Pons (tissue), 1 donor: ENCODE results near the gene SEPTIN7.
"Not testable (repeated sequence)": the region's sequence is repeated elsewhere in the genome, so short reads cannot be mapped to it uniquely, and the experiment has no call there.

Source experiments
- DNase-seq: peaks from one replicate; pipeline ENCODE4 v3.0.0-alpha.2; 2016; ENCODE audit warnings: low spot score

The SEPTIN7 gene

GRCh38 chr7:35800718-35801391, at the start of gene SEPTIN7:
TSS of gene SEPTIN7 (plus strand) at chr7:35801057. CDS start at chr7:35801210, 153 bp downstream.
- DNase-seq: peak; percentile 99

DNA sequence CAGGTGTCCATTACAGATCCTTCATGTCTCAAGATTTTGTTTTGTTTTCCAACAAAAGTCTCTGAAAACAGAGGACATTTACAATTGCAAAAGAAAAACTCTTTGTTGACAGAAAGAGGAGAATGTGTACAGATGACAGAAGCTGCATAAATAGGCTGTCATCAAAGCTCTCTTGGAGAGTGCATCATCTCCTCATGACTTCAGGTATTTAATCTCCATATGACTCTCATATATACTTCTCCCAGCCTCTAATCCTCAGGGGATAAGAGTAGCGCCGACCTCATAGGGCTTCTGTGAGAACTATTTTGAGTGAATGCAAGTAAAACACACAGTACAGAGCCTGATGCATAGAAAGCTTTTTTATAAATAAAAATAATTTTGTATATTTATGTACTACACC, 48.1 kb upstream of the SEPTIN7 start:
- DNase-seq: peak; percentile 66

- peak; percentile 96 for DNase-seq
Measured at GRCh38 chr7:35753761-35754603, 46.9 kb upstream of the SEPTIN7 start.

DNA sequence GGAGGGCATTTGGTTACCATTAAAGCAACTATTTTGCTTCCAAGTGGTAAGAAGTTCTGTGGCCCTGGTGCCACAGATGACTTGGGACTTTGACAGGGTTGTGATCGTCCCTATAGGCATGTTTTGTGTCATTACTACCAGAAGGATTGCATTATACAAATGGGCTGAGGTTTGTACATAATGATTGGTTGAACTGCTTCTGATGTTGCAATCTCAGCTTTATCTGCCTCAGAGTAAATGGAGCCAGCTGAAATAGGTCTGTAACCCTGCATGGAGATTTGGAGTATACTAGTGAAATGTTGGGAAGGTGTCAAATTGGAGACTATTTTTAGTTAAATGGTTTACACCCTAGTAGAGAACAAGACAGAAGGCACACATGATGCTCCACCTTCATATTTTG, 46.1 kb upstream of the SEPTIN7 start:
- DNase-seq: no peak

DNA sequence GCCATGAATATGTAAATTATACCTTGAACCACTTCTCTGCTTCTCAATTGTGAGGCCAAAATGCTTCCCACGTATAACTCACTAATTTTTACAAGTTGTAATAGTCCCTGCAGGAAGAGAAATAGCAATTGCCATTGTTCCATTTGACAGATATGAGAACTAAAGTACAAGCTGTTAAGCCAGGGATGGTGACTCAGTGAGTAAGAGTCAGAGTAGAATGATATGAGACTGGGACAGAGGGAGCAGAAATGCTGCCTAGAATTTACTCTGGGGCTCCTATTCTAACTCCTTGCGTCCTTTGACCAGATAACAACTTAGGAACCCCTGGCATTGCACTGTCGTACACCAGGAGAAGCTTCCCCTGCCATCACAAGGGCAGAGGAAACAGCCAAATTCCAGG, 45.1 kb upstream of the SEPTIN7 start:
- no peak for DNase-seq

DNA sequence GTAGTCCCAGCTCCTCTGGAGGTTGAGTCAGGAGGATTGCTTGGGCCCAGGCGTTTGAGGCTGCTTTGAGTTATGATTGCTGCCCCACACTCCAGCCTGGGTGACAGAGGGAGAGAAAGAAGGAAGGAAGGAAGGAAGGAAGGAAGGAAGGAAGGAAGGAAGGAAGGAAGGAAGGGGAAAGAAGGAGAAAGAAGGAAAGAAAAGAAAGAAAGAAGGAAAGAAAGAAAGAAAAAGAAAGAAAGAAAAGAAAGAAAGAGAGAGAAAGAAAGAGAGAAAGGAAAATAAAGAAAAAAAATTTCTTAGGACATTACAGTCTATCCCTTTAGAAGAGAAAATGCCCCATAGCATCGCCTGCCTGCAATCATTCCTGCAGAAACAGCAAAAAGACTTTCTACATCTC, 44.4 kb upstream of the SEPTIN7 start:
- DNase-seq: not testable (repeated sequence)

DNA sequence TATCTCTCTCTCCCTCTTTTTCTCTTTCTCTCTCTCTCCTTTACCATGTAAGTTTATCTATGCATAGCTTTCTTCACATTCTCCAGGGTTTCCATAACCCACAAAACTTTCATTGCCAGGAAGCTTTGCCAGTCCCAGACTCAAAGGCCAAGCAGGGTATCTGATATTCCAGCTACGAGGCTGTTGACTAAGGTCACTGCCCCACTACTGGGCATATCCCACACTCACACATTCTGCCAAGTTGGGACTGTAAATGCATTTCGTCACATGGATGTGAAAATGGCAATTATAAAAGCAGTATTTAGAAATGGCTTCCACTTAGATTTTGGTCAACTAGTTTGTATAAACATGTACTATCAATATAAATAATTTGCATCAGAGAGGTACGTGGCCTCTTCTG, 43.3 kb upstream of the SEPTIN7 start:
- no peak for DNase-seq

GRCh38 chr7:35758421-35758820, 42.4 kb upstream of the SEPTIN7 start:
- DNase-seq: peak; percentile 74

DNA sequence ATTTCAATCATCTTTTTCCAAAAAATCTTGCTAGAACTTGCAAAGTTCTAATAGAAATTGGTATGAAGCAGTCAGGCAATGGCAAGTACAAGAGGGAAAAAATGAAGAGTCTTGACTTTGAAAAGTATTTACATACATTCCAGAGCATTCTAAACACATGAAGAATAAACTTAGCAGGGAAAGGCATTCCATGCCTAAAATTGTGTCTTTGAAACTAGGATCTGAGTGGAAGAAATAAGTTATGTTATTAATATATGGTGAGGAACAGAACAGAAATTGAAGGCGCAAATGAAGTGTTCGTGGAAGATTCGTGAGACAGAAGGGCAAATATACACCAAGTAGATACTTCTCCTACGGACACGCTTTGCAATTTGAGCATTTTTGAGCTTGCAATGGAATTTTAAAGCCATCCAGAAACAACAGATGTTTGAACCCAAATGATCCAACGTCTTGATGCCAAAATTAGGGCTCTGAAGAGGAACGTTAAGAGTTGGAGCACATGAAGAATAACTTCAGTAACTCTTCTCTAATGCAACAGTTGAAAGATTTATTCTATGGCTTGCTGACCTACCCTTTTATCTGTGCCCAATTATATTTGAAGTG, 40.6 kb upstream of the SEPTIN7 start:
- no peak for DNase-seq

- DNase-seq: no peak
Measured at GRCh38 chr7:35761871-35762677, 38.8 kb upstream of the SEPTIN7 start.

DNA sequence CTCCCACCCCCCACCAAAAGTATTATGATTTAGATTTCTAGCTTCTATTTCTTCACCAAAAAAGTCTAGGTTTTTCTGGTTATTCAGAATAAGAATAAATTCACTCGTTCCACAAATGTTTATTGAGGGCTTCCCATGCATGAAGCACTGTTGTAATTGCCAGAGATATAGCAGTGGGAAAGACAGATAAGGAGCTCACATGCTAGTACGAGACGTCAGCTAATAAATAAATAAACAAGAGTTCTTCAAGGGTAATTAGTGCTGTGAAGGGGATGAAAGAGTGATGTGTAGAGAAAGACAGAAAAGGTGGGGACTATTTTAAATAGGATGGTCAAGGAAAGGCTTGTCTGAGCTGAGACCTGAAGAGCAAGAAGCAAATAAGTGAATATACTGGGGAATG, 38.1 kb upstream of the SEPTIN7 start:
- no peak for DNase-seq

DNA sequence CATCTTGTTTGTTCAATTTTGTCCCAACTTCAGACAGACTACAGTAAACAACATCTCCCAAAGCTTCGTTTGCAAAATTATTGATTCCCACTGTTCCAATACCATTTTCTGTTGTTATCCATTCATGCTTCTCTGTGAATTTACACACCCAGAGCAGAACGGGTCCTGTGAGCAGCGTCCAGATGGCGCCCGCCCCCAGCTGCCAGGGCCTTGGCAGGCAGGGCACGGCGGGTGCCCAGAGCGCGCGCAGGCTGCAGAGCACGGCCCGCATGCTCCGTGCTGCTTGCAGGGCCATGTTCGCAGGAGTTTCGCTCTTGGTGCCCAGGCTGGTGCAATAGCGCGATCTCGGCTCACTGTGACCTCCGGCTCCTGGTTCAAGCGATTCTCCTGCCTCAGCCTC, 32.5 kb upstream of the SEPTIN7 start:
- peak; percentile 59 for DNase-seq

DNA sequence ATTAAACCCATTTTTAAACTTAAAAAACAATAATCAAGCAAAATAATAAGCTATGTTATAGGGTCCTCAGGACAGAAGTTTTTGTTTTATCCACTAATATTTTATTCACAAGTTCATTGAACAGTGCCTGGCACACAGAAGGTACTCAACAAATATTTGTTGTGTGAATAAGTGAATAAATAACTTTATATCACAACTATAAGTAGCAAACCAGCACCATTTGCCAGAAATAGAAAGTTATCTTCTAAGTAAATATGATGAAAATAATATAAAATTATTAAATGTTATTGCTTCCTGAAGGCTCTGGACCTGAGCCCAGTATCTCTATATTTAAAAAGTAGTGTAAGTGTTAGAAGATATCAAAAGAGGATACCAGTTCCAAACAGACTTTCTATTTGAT, 29.1 kb upstream of the SEPTIN7 start:
- DNase-seq: no peak

- no peak for DNase-seq
Measured at GRCh38 chr7:35773994-35774393, 26.9 kb upstream of the SEPTIN7 start.

DNA sequence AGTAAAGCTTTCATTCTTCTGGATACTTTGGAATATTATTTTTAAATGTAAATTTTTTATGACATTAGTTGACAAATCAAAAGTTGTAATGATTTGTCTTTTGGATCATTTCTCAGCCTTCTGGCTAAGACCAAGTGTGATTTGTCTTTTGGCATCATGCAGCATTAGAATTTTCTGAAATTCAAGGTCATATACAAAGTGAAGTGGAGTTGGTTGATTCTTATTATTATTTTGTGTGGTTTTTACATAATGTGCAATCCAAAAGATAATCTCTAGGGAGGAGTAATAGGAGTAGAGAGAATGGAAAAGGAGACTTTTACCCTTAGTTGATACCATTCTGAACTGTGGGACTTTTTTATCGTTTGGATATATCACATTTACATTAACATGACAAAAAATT, 24.2 kb upstream of the SEPTIN7 start:
- no peak for DNase-seq

- DNase-seq: peak; percentile 96
Measured at GRCh38 chr7:35777121-35777520, 23.7 kb upstream of the SEPTIN7 start.

- no peak for DNase-seq
Measured at GRCh38 chr7:35780070-35780469, 20.8 kb upstream of the SEPTIN7 start.

DNA sequence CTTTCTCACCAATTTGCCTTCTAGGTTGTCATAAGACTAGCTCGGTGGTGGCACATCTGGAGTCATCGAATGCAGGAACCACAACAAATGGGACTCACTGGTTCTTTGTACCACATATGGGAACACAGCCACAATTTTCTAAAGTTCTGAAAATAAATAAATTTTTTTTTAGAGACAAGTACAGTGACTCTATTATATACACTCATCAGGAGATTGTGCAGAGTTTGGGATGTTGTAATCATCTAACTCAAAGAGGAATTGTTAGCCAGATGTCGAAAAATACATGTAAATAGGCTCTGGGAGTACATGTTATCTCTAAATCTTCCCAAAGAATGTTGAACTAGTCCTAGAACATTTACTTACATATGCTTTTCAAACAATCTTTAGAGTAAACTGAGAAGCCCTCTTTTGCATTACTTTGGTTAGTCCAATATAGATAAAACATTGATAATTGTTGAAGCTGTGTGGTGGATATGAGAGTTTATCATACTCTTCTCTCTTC, 19.6 kb upstream of the SEPTIN7 start:
- DNase-seq: peak; percentile 96

- no peak for DNase-seq
Measured at GRCh38 chr7:35781767-35782515, 18.9 kb upstream of the SEPTIN7 start.

DNA sequence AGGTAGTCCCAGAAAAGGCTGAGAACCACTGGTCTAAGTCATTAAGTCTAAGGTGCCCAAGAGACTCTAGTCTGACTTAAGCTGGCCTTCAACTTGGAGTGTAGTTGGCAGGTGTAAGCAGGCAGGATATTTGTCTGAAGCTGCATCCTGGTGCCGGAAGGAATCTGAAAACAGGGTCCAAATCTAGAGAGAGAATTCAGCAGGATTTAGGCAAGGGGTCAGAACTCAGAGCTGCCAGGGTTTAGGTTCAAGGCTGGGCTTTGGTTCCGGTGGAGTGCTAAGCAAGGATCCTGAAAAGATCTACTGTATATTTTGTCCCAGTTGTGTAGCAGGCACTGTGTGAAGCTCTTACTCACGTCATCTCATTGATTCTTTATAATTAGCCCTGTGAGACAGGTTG, 16.5 kb upstream of the SEPTIN7 start:
- no peak for DNase-seq

DNA sequence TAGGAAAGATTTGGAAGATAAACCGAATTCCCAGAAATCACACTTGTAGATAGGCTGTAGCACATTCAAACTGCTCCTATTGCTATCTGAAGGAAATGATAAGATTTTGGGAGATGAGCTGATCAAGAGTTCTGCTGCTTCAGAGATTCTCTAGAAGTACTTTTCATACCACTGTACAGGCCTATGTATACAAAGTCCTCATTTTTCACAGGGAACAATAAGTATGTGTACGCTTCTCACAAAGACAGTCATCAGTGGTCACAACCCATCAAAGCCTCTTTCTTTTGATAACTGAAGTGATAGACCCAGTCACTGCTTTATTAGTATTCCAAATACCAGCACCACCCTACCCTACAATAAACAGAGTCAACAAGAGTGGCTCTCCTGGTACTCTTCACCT, 15.6 kb upstream of the SEPTIN7 start:
- DNase-seq: peak; percentile 97
